Activated CD8-positive, alpha-beta memory T cell treated with anti-CD3 and anti-CD28 coated beads, Interleukin-2, amount 50 U/mL, for 1 hour (primary cell): ENCODE results near the gene TRPV6.

Experiments
- DNase-seq: peaks from one replicate; pipeline ENCODE4 v3.0.0-alpha.2; 2020; ENCODE audit errors: extremely low read depth

TRPV6 gene

GRCh38 chr7:142853739-142854371 lies 31.7 kb downstream of the TRPV6 start:
- no peak for DNase-seq

GRCh38 chr7:142851919-142852318 lies 33.6 kb downstream of the TRPV6 start:
- DNase-seq = no peak

- no peak for DNase-seq
Measured at GRCh38 chr7:142851269-142851668, 34.3 kb downstream of the TRPV6 start.

DNA sequence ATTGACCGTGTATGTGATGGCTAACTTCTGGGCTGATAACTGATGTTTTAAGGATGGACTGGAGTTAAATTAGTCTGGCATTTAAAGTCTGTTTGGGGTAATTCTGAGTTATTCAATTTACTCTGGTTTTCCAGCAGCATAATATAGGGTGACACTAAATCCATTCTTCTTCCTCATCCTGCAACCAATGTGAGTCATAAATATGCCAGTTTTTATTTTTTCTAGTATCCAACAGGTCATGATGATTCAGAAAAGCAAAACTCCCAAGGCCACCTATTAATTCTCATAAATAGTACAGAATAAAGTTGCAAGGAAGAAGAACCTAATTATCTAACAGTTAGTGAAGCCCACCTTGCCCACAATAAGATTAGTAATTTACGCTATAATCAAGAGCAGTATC lies 38.2 kb downstream of the TRPV6 start:
- DNase-seq = no peak

- DNase-seq = no peak
Measured at GRCh38 chr7:142842251-142842766, 43.2 kb downstream of the TRPV6 start.

- no peak for DNase-seq
Measured at GRCh38 chr7:142838461-142839213, 46.9 kb downstream of the TRPV6 start.

DNA sequence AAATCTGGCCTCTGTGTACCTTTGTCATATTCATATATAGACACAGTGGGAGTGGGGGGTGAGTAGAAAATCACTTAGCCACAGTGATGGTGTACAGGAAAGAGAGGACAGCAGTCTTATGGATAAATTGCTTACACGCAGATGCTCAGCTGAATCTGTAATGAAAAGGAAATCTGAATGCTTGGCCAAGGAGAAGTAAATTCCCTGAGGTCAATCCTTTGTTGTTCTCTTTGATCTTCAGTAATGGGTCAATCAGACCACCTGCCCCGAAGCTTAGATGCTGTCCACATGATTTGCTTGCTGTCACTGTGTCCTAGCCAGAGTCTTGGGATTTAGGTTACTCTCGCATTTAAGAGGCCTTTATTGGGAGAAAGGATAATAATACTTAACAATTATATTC lies 49.1 kb downstream of the TRPV6 start:
- no peak for DNase-seq

DNA sequence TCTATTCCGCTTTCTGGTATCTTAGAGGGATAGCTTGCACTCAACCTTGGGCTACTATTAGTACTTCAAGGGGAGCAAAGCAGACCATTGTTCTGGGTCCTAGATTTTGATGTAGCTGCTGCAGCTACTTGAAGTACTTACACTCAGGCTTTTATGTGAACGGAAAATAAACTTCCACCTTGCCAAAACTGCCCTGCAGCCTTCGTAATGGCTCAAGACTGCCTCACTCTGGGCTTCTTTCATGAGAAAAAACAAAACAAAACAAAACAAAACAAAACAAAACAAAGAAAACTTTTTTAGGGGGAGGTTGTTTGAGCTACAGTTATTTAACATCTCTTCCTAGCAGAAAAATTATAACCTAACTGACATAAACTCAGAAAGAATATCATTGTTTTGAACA lies 50.1 kb downstream of the TRPV6 start:
- no peak for DNase-seq

DNA sequence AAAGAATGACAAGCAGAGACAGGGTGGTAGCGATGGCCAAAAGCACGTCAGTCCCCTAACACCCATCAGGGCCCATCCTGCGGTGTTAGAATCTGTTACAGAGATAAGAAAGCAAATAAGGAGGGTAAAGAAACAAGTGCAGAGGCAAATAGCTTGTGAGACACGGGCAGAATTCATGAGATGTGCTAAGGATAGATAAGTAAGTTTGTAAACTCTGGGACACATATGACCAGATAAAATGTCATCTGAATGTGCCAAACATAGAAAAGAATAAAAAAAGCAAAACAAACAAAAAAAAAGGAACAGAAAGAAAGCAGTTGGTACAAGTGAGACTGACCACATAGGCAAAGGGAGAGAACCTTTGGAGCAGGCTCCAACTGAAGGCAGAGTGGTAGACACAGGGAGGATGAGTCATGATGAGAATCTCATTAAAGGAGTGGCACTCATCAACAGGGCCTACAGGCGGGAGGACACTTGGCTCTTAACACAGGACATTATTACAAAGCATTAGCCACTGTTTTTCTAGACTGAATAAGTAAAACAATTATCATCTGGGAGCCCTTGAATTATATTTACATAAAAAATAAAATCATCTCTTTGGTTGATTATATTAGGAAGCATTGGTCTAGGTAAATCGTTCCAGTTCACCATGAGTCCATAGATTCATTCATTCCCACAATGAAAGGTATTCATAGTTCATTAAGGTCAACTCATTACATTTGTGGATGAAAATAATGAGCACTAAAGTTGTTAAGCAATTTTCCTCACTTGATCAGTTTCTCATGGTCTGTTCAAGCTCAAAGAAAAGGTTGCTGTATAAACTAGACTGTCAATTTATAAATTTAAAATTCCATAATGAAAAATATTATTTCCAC lies 52.1 kb downstream of the TRPV6 start:
- no peak for DNase-seq

DNA sequence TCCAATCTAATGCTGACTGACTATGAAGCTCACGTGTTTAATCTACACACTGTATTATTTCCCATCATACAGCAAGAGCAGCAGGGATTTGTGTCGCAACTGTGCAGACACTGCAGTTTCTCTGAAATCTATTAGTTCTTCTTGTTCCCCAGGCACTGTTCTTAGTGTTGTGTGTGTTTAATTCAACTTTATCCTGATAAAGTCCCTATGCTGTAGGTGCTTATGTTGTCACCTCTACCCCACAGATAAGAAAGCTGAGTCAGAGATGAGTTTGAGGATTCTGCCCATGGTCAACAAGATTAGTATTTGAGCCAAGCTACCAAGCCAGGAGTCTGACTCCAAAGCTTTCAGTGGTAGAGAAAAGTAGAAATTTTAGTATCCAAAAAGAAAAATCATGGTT lies 53.1 kb downstream of the TRPV6 start:
- DNase-seq = no peak

DNA sequence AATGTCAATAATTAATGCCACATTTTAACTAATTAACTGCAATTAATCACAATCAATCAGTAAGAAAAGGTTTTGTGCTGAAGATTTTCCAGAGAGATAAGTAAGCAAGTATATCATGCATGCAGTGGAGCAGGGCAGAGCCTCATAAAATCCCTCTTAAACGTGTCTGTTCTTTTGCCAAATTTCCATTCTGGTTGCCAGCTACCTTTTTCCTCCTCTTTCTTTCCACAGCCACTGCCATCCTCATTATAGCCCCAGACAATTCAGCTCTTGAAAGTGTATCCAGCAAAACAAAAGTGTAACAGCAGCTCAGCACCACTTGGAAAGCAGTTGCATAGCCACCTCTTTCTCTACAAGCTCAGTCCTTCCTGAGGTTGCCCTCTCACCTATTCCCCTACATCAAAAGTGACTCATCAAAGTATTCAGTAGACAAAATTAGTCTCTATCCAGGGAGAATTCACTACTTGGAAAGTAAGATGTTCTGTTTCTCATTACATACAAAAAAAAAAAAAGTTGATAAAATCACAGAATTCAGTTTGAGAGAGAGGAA lies 57.5 kb downstream of the TRPV6 start:
- no peak for DNase-seq

DNA sequence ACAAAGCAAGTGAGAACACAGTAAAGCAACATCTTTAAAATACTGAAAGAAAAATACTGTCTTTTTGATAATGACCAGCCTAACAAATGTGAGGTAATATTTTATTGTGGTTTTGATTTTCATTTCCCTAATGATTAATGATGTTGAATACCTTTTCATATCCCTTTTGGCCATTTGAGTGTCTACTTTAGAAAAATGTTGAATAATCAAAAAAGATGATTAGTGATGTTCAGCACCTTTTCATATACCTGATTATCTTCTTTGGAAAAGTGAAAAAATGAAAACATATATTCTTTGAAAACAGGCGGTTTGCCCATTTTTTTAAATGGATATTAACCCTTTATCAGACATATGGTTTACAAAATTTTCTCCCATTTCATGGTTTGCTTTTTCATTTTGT lies 62.8 kb downstream of the TRPV6 start:
- DNase-seq = no peak
